Neural crest cell (in vitro differentiated cells): ENCODE results near the gene ZNF358. TPM values are rescaled to one million over a fixed set of nuclear protein-coding genes. Genes with fewer than 3 reads are reported as not detected.

ENCODE experiments used
- DNase-seq: peaks from one replicate; pipeline ENCODE4 v3.0.0; 2021; ENCODE audit warnings: low read depth, mixed read lengths, low spot score
- H3K27ac Mint-ChIP-seq: one replicate; pipeline ENCODE4 v1.8.0; 2021; ENCODE audit warnings: mild to moderate bottlenecking, mixed read lengths; ENCODE audit not compliant: unreplicated experiment
- H3K27me3 Mint-ChIP-seq: 2 replicates; pipeline ENCODE4 v1.8.0; 2021; ENCODE audit warnings: low read depth, mild to moderate bottlenecking, mixed read lengths
- H3K36me3 Mint-ChIP-seq: 2 replicates; pipeline ENCODE4 v1.8.0; 2021; ENCODE audit warnings: low read depth, mild to moderate bottlenecking, mixed read lengths
- H3K4me1 Mint-ChIP-seq: 2 replicates; pipeline ENCODE4 v1.8.0; 2021; ENCODE audit warnings: mixed read lengths
- H3K4me3 Mint-ChIP-seq: one replicate; pipeline ENCODE4 v1.8.0; 2021; ENCODE audit warnings: mild to moderate bottlenecking, mixed read lengths
- H3K9me3 Mint-ChIP-seq: 2 replicates; pipeline ENCODE4 v1.8.0; 2021; ENCODE audit warnings: mixed read lengths
- total RNA-seq: library from RNA; stranded (reverse); gene quantifications from 2 replicates; pipeline ENCODE4 v1.2.1, GENCODE V29; 2021
- TF ChIP-seq, protein P1 (sequence below): fragments of 200-600 bp; sonication (generic); conservative IDR thresholded peaks from 2 replicates; pipeline ENCODE4 v1.5.0; 2021; ENCODE audit warnings: antibody characterized with exemption, mild to moderate bottlenecking

The ZNF358 gene
- total RNA-seq, 1 donor from 2014 or later, result 75.6 TPM

DNA sequence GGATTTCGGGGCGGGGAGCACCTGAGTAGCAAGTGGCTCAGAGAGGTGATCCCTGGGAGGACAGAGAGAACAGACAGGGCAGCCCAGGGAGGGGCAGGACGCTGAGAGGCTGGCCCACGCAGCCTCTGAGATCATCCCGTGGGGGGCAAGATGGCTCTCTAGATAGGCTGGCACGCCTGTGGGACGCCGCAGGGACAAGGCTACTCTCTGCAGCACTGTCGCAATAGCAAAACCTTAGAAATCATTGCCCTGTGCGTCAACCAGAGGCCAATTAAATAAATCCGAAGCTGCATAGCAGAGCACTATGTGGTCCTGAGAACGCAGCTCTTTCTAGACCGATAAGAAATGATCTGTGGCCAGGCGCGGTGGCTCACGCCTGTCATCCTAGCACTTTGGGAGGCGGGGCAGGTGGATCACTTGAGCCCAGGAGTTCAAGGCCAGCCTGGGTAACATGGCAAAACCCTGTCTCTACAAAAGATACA is 32.1 kb upstream of the ZNF358 start:
- Mint-ChIP-seq H3K9me3 (no peaks in the 10 kb centered on the region), H3K4me3 (no peak overlapping the region), H3K27ac (no peak overlapping the region), H3K4me1 (peaks cover 15% of the 10 kb centered on the region), H3K36me3 (no peaks in the 10 kb centered on the region), H3K27me3 (no peaks in the 10 kb centered on the region)
- no peak for DNase-seq
- TF ChIP-seq, protein P1, sequence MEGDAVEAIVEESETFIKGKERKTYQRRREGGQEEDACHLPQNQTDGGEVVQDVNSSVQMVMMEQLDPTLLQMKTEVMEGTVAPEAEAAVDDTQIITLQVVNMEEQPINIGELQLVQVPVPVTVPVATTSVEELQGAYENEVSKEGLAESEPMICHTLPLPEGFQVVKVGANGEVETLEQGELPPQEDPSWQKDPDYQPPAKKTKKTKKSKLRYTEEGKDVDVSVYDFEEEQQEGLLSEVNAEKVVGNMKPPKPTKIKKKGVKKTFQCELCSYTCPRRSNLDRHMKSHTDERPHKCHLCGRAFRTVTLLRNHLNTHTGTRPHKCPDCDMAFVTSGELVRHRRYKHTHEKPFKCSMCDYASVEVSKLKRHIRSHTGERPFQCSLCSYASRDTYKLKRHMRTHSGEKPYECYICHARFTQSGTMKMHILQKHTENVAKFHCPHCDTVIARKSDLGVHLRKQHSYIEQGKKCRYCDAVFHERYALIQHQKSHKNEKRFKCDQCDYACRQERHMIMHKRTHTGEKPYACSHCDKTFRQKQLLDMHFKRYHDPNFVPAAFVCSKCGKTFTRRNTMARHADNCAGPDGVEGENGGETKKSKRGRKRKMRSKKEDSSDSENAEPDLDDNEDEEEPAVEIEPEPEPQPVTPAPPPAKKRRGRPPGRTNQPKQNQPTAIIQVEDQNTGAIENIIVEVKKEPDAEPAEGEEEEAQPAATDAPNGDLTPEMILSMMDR, result no peak

DNA sequence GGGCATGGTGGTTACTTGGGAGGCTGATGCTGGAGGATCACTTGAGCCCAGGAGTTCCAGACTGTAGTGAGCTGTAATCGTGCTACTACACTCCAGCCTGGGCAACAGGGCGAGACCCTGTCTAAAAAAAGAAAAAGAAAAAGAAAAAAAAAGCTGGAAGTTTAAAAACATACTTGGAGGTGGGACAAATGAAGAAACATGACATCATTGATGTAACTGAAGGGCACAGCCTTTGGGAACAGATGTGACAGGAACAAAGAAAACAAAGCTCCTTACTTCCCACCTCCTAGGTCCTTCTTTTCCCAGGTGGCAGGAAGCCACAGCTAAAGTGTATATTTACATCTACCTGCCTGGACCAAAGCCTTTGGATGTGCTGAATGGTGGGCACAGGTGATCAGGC is 29.0 kb upstream of the ZNF358 start:
- Mint-ChIP-seq H3K4me1 (peaks cover 14% of the 10 kb centered on the region), H3K36me3 (no peaks in the 10 kb centered on the region), H3K4me3 (no peak overlapping the region), H3K27me3 (no peaks in the 10 kb centered on the region), H3K27ac (no peak overlapping the region), H3K9me3 (no peaks in the 10 kb centered on the region)
- TF ChIP-seq, protein P1, result no peak
- DNase-seq, result no peak

DNA sequence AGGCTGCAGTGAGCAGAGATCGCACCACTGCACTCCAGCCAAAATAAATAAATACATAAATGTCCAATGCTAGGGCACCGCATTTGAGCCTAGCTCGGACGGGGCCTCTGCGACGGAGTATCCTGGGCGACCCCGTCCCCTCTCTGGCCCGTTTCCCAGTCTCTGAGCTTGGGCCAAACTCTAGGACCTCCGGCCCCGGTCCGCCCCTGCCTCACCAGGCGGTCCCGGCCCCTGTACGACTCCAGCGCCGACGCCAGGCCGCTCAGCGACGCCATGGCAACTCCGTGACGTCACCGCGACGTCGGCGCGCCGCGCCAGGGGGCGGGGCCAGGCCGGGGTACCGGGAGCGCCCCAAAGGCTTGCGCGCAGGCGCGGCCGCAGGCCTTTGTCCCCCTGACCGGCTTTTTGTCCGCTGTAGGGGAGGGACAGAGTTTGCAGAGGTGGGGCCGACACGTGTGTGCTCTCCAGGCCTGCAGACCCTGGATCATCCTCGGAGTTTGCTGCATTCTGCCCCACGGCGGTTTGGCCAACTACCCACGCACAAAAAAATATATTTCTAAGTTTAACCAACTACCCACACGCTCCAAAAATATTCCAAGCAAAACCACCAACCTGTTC is 27.1 kb upstream of the ZNF358 start, which contains the start of gene PEX11G:
TSS of gene PEX11G (minus strand) at position 300 of the 618 bp plus-strand sequence. CDS start at position 275, 25 bp downstream.
- Mint-ChIP-seq H3K4me3 (peak within 1 kb of the TSS; percentile 68), H3K27me3 (no peaks in the 10 kb centered on the region), H3K4me1 (peaks cover 14% of the 10 kb centered on the region), H3K9me3 (no peaks in the 10 kb centered on the region), H3K36me3 (no peaks in the 10 kb centered on the region), H3K27ac (peak within 1 kb of the TSS; percentile 89)
- TF ChIP-seq, protein P1, result no peak
- peak; percentile 90 for DNase-seq

DNA sequence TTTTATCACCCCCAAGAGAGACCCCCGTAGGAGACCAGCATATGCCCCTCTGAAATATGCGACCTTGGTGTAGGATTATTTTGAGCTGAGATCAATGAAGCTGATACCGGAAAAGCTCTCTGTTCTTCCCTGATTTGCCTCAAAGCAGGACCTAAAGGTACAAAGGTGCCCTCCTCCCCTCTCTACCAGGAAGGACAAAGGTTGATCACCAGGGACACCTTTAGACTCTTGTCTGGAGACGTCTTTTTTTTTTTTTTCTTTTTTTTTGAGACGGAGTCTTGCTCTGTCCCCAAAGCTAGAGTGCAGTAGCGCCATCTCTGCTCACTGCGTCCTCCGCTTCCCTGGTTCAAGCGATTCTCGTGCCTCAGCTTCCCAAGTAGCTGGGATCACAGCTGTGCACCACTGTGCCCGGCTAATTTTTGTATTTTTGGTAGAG is 26.3 kb upstream of the ZNF358 start:
- peaks cover 20% of the 10 kb centered on the region for H3K4me1 Mint-ChIP-seq
- no peak for DNase-seq
- H3K36me3 Mint-ChIP-seq, result no peaks in the 10 kb centered on the region
- TF ChIP-seq, protein P1, result no peak
- no peaks in the 10 kb centered on the region for H3K9me3 Mint-ChIP-seq
- H3K27ac Mint-ChIP-seq, result peak overlapping the region; percentile 89
- peak overlapping the region; percentile 68 for H3K4me3 Mint-ChIP-seq
- no peaks in the 10 kb centered on the region for H3K27me3 Mint-ChIP-seq

DNA sequence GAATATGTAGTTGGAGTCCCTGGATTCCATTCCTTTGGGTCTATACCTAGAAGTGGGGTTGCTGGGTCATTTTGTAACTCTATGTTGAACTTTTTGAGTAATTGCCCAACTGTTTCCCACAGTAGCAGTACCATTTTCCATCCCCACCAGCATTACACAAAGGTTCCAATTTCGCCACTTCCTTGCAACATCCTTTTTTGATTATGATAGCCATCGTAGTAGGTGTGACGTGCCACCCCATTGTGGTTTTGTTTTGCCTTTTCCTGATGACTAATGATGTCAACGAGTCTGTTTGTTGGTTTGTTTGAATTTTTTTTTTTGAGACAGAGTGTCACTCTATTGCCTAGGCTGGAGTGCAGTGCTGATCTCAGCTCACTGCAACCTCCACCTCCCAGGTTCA is 23.8 kb upstream of the ZNF358 start:
- TF ChIP-seq, protein P1, result no peak
- Mint-ChIP-seq H3K36me3 (no peaks in the 10 kb centered on the region), H3K9me3 (no peaks in the 10 kb centered on the region), H3K4me3 (no peak overlapping the region), H3K27me3 (no peaks in the 10 kb centered on the region), H3K27ac (no peak overlapping the region), H3K4me1 (peaks cover 33% of the 10 kb centered on the region)
- no peak for DNase-seq
